Right atrium auricular region (tissue), 2 donors: ENCODE measurements around the gene HMGB1. TPM values are rescaled to one million over a fixed set of nuclear protein-coding genes. Genes with fewer than 3 reads are reported as not detected.

Source experiments
- DNase-seq: peaks from one replicate; pipeline ENCODE4 v3.0.0-alpha.2; 2019; ENCODE audit warnings: low spot score
- H3K27ac ChIP-seq, 2 donors: fragments of 200-600 bp; sonication (generic); 1 replicate in 1 of 2; 2 replicates in 1 of 2; pipeline ENCODE4 v1.5.1; 2016 to 2019
- H3K27me3 ChIP-seq, 2 donors: fragments of 200-600 bp; sonication (generic); one replicate each; pipeline versions ENCODE4 v1.5.1 to v1.6.0; 2017 to 2019
- H3K36me3 ChIP-seq: fragments of 200-600 bp; sonication (generic); one replicate; pipeline ENCODE4 v1.5.1; 2016
- H3K4me1 ChIP-seq, 2 donors: fragments of 200-600 bp; sonication (generic); one replicate each; pipeline versions ENCODE4 v1.5.1 to v1.6.0; 2017 to 2019
- H3K4me3 ChIP-seq, 2 donors: fragments of 200-600 bp; sonication (generic); 1 replicate in 1 of 2; 2 replicates in 1 of 2; pipeline ENCODE4 v1.5.1; 2017 to 2019; ENCODE audit warnings: mild to moderate bottlenecking in 1 of 2, moderate library complexity in 1 of 2
- H3K9me3 ChIP-seq, 2 donors: fragments of 200-600 bp; sonication (generic); one replicate each; pipeline ENCODE4 v1.5.1; 2019
- total RNA-seq, 2 donors: library from RNA; depleted of rRNA; stranded (reverse); fragments of >200 nt; gene quantifications; one replicate each; pipeline ENCODE4 v1.1.0, GENCODE V29; 2016
- TF ChIP-seq, protein P1 (sequence below), 2 donors: fragments of 200-600 bp; sonication (generic); IDR thresholded peaks; one replicate each; pipeline ENCODE4 v1.5.1; 2019; ENCODE audit warnings: antibody characterized with exemption in 2 of 2

The HMGB1 gene
- total RNA-seq, 2 donors from 2014 or later: 133 to 190 TPM

- Histone ChIP-seq H3K9me3 (no peaks in the 10 kb centered on the region), H3K36me3 (no peaks in the 10 kb centered on the region), H3K4me3 (no peak overlapping the region), H3K27me3 (no peaks in the 10 kb centered on the region), H3K27ac (no peak overlapping the region), H3K4me1 (no peaks in the 10 kb centered on the region)
- TF ChIP-seq, protein P1, sequence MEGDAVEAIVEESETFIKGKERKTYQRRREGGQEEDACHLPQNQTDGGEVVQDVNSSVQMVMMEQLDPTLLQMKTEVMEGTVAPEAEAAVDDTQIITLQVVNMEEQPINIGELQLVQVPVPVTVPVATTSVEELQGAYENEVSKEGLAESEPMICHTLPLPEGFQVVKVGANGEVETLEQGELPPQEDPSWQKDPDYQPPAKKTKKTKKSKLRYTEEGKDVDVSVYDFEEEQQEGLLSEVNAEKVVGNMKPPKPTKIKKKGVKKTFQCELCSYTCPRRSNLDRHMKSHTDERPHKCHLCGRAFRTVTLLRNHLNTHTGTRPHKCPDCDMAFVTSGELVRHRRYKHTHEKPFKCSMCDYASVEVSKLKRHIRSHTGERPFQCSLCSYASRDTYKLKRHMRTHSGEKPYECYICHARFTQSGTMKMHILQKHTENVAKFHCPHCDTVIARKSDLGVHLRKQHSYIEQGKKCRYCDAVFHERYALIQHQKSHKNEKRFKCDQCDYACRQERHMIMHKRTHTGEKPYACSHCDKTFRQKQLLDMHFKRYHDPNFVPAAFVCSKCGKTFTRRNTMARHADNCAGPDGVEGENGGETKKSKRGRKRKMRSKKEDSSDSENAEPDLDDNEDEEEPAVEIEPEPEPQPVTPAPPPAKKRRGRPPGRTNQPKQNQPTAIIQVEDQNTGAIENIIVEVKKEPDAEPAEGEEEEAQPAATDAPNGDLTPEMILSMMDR (IDR thresholded peaks at IDR 0.05): no peak
- no peak for DNase-seq
These were observed 50.2 kb downstream of the HMGB1 start for GRCh38 chr13:30415430-30416030.

DNA sequence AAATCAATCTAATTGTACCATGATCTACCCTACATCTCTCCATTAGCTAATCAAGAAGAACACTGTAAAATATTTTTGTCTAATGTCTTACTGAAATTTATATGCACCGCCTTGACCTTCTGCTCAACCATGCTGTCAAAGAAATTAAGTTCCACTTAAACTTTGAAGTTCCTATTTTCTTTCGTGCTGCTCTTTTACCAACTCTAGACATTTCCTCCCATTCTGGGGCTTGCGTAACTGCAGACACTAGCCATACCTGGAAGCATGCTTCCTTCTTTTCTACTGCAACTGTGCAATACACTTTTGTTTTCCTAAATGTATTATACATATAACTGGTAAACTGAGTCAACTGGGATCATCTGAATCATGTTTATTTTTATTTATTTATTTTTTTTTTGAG lies 51.9 kb downstream of the HMGB1 start:
- no peaks in the 10 kb centered on the region for H3K9me3 ChIP-seq
- H3K4me1 ChIP-seq: peaks cover 0 to 11% of the 10 kb centered on the region in 2 donors
- TF ChIP-seq, protein P1 (IDR thresholded peaks at IDR 0.05): no peak
- no peak overlapping the region for H3K4me3 ChIP-seq
- DNase-seq: no peak
- H3K27ac ChIP-seq: no peak overlapping the region
- no peaks in the 10 kb centered on the region for H3K27me3 ChIP-seq
- H3K36me3 ChIP-seq: no peaks in the 10 kb centered on the region

- Histone ChIP-seq H3K27ac (no peak overlapping the region), H3K9me3 (no peaks in the 10 kb centered on the region), H3K4me1 (peaks cover 0 to 18% of the 10 kb centered on the region in 2 donors), H3K4me3 (no peak overlapping the region), H3K36me3 (no peaks in the 10 kb centered on the region), H3K27me3 (no peaks in the 10 kb centered on the region)
- TF ChIP-seq, protein P1 (IDR thresholded peaks at IDR 0.05): no peak
- DNase-seq: no peak
These were observed 53.4 kb downstream of the HMGB1 start for GRCh38 chr13:30412346-30412745.

GRCh38 chr13:30410705-30411125 lies 55.0 kb downstream of the HMGB1 start:
- H3K27ac ChIP-seq: peak overlapping the region in 1 of 2 donors; percentile 91
- peaks cover 0 to 18% of the 10 kb centered on the region in 2 donors for H3K4me1 ChIP-seq
- no peaks in the 10 kb centered on the region for H3K36me3 ChIP-seq
- H3K9me3 ChIP-seq: no peaks in the 10 kb centered on the region
- H3K4me3 ChIP-seq: no peak overlapping the region
- TF ChIP-seq, protein P1 (IDR thresholded peaks at IDR 0.05): no peak
- no peak for DNase-seq
- H3K27me3 ChIP-seq: no peaks in the 10 kb centered on the region

DNA sequence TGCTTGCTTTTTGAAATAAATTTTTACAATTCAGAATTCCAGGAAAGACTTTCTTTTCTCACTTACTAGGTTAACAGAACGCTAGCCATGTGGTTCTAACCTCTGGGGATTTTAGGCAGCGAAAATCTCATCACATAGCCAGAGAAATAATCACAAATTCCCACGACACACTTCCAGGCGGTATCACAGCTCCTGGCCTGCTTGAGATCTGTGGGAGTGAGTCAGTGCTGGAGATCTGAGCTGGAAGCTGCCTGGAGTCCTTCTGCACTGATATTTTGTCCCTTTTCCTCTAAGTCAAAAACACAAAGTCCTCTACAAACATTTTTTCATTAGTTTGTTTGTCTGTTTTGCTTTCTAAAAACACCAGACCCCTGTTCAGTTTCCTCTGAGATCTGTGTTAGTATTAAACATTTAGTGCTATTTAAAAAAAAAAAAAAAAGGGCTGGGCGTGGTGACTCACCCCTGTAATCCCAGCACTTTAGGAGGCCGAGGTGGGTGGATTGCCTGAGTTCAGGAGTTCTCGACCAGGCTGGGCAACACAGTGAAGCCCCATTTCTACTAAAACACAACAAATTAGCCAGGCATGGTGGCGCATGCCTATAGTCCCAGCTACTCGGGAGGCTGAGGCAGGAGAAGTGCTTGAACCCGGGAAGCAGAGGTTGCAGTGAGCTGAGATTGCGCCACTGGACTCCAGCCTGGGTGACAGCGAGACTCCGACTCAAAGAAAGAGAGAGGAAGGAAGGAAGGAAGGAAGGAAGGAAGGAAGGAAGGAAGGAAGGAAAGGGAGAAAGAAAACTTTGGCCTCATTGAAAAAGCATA lies 55.6 kb downstream of the HMGB1 start:
- DNase-seq: no peak
- TF ChIP-seq, protein P1 (IDR thresholded peaks at IDR 0.05): no peak
- no peaks in the 10 kb centered on the region for H3K9me3 ChIP-seq
- no peak overlapping the region for H3K4me3 ChIP-seq
- peak overlapping the region; percentile 87 to 91 for H3K27ac ChIP-seq
- H3K27me3 ChIP-seq: no peaks in the 10 kb centered on the region
- H3K4me1 ChIP-seq: peaks cover 0 to 18% of the 10 kb centered on the region in 2 donors
- H3K36me3 ChIP-seq: no peaks in the 10 kb centered on the region
